Fibroblast of lung (primary cell): Measurements from ENCODE around the gene TMEM242.

ENCODE experiments used
- EZH2 ChIP-seq: IDR thresholded peaks from 2 replicates; pipeline ENCODE4 v1.5.1; 2012; ENCODE audit warnings: low read length, control low read depth, mild to moderate bottlenecking; ENCODE audit errors: missing control alignments
- TF ChIP-seq, protein P1 (sequence below), 2 donors: IDR thresholded peaks in 1 of 2; conservative IDR thresholded peaks in 1 of 2; 1 replicate in 1 of 2; 2 replicates in 1 of 2; pipeline ENCODE4 v1.5.1; 2011 to 2012; ENCODE audit warnings: low read length in 2 of 2, control low read depth in 1 of 2, inconsistent platforms in 1 of 2, low read depth in 1 of 2, mild to moderate bottlenecking in 1 of 2

GRCh38 chr6:157244780-157245179 lies 78.5 kb downstream of the TMEM242 start:
- TF ChIP-seq EZH2, result no peak
- TF ChIP-seq, protein P1, sequence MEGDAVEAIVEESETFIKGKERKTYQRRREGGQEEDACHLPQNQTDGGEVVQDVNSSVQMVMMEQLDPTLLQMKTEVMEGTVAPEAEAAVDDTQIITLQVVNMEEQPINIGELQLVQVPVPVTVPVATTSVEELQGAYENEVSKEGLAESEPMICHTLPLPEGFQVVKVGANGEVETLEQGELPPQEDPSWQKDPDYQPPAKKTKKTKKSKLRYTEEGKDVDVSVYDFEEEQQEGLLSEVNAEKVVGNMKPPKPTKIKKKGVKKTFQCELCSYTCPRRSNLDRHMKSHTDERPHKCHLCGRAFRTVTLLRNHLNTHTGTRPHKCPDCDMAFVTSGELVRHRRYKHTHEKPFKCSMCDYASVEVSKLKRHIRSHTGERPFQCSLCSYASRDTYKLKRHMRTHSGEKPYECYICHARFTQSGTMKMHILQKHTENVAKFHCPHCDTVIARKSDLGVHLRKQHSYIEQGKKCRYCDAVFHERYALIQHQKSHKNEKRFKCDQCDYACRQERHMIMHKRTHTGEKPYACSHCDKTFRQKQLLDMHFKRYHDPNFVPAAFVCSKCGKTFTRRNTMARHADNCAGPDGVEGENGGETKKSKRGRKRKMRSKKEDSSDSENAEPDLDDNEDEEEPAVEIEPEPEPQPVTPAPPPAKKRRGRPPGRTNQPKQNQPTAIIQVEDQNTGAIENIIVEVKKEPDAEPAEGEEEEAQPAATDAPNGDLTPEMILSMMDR (conservative IDR thresholded peaks at IDR 0.05 in 1 of 2, IDR thresholded peaks at IDR 0.05 in 1 of 2; ENCODE audit: low read depth in 1 of 2, low read length in 2 of 2), result no peak
